GM12878 (cell line): ENCODE measurements around the gene FETUB. TPM values are rescaled to one million over a fixed set of nuclear protein-coding genes. Genes with fewer than 3 reads are reported as not detected.

ENCODE experiments used
- ATAC-seq: fragments of 200-7000 bp; cut with Tn5 transposase; 3 replicates; pipeline ENCODE4 v1.9.1; 2020; ENCODE audit warnings: mild to moderate bottlenecking, moderate library complexity
- BruUV-seq: library from RNA; stranded (reverse); fragments of 400-500 nt; replicated peaks from 2 replicates; lab custom pipeline; 2021; lab: Mats Ljungman, UMichigan
- CTCF ChIA-PET: fragments of 300-600 bp; sonication (Branson Sonifier 250); formaldehyde crosslinking; extraction: SDS; loops from one replicate; lab custom pipeline; 2021; ENCODE audit warnings: inconsistent platforms; lab: Yijun Ruan, JAX
- POLR2A ChIA-PET: fragments of 350-600 bp; formaldehyde crosslinking; extraction: SDS; loops from one replicate; lab custom pipeline; 2021; ENCODE audit warnings: inconsistent platforms; lab: Charles Lee
- RAD21 ChIA-PET: fragments of 300-600 bp; sonication (Branson Sonifier 250); formaldehyde crosslinking; loops from one replicate; lab custom pipeline; 2023; ENCODE audit warnings: antibody characterized with exemption; ENCODE audit not compliant: unreplicated experiment; lab: Charles Lee
- SMC1A ChIA-PET: fragments of 300-600 bp; sonication (Branson Sonifier 250); formaldehyde crosslinking; loops from one replicate; lab custom pipeline; 2023; ENCODE audit not compliant: unreplicated experiment, uncharacterized antibody; lab: Charles Lee
- DNase-seq: peaks from one replicate; pipeline ENCODE4 v3.0.0-alpha.2; 2011; ENCODE audit warnings: low read depth, low spot score
- FAIRE-seq: peaks from 3 replicates; lab custom pipeline; 2011; peaks lifted over from hg19 to GRCh38; lab: Jason Lieb, UNC
- H2AFZ ChIP-seq: 2 replicates; pipeline ENCODE4 v1.6.0; 2011; ENCODE audit warnings: low read depth, low read length, control low read depth; ENCODE audit not compliant: control insufficient read depth
- H3K27ac ChIP-seq: 2 replicates; pipeline ENCODE4 v1.5.1; 2011; ENCODE audit warnings: control low read depth; ENCODE audit not compliant: control insufficient read depth, insufficient read depth
- H3K27me3 ChIP-seq, 2 experiments: replicated peaks in 1 of 2; 2 replicates each; pipeline versions ENCODE4 v1.6.0 to v1.6.1; 2011; ENCODE audit warnings: low read length in 1 of 2; ENCODE audit not compliant: control insufficient read depth in 2 of 2, insufficient read depth in 2 of 2
- H3K36me3 ChIP-seq, 2 experiments: 2 replicates each; pipeline ENCODE4 v1.5.1; 2011; ENCODE audit warnings: low read length in 1 of 2; ENCODE audit not compliant: control insufficient read depth in 2 of 2, insufficient read depth in 2 of 2
- H3K4me1 ChIP-seq: 2 replicates; pipeline ENCODE4 v1.6.1; 2011; ENCODE audit warnings: mild to moderate bottlenecking, low read length, moderate library complexity, mixed read lengths; ENCODE audit not compliant: control insufficient read depth, insufficient read depth
- H3K4me2 ChIP-seq: 2 replicates; pipeline ENCODE4 v1.6.0; 2011; ENCODE audit warnings: control low read depth; ENCODE audit not compliant: control insufficient read depth, insufficient read depth
- H3K4me3 ChIP-seq: fragments of 200-600 bp; sonication (generic); 2 replicates; pipeline ENCODE4 v1.5.1; 2016
- H3K79me2 ChIP-seq: 2 replicates; pipeline ENCODE4 v1.6.0; 2011; ENCODE audit warnings: low read length; ENCODE audit not compliant: control insufficient read depth, insufficient read depth
- H3K9ac ChIP-seq: 2 replicates; pipeline ENCODE4 v1.8.0; 2011; ENCODE audit warnings: low read length, control low read depth, mixed read lengths; ENCODE audit not compliant: control insufficient read depth, insufficient read depth
- H3K9me3 ChIP-seq: replicated peaks from 3 replicates; pipeline ENCODE4 v1.5.1; 2011; ENCODE audit warnings: mild to moderate bottlenecking, low read length; ENCODE audit not compliant: control insufficient read depth, insufficient read depth
- H4K20me1 ChIP-seq: 2 replicates; pipeline ENCODE4 v1.6.0; 2011; ENCODE audit not compliant: control insufficient read depth, insufficient read depth
- CBFB ChIP-seq: IDR thresholded peaks from 2 replicates; pipeline ENCODE4 v1.6.1; 2016; ENCODE audit warnings: antibody characterized with exemption, low read depth
- CHD1 ChIP-seq: IDR thresholded peaks from 2 replicates; pipeline ENCODE4 v1.6.1; 2012; ENCODE audit warnings: low read depth, low read length, improper control_type of control experiment
- CHD4 ChIP-seq: fragments of 200-600 bp; sonication (generic); IDR thresholded peaks from 2 replicates; pipeline ENCODE4 v1.6.1; 2016; ENCODE audit warnings: mild to moderate bottlenecking
- ESRRA ChIP-seq: IDR thresholded peaks from 2 replicates; pipeline ENCODE4 v1.6.1; 2012; ENCODE audit warnings: mild to moderate bottlenecking, low read length, improper control_type of control experiment
- POLR2A ChIP-seq: IDR thresholded peaks from 2 replicates; pipeline ENCODE4 v1.6.1; 2011; ENCODE audit warnings: low read depth, mild to moderate bottlenecking, low read length
- RCOR1 ChIP-seq: conservative IDR thresholded peaks from 2 replicates; pipeline ENCODE4 v1.6.1; 2012; ENCODE audit warnings: low read depth, low read length, improper control_type of control experiment
- SUPT20H ChIP-seq: IDR thresholded peaks from 2 replicates; pipeline ENCODE4 v1.6.1; 2011; ENCODE audit warnings: low read depth, mild to moderate bottlenecking, low read length, moderate library complexity, borderline replicate concordance; ENCODE audit not compliant: control insufficient read depth
- ZNF207 ChIP-seq: fragments of 450-650 bp; IDR thresholded peaks from 2 replicates; pipeline ENCODE4 v1.6.1; 2014; ENCODE audit warnings: antibody characterized with exemption, mild to moderate bottlenecking, borderline replicate concordance
- WGBS: methylation state at CpG from one replicate; pipeline ENCODE4 v1.1.6; 2016; ENCODE audit warnings: low lambda C conversion rate; ENCODE audit not compliant: insufficient replicate concordance, insufficient coverage; ENCODE audit errors: missing lambda C conversion rate; 5-methylcytosine and 5-hydroxymethylcytosine counted together
- in situ Hi-C: fragments of 300-500 bp; cut with MboI; formaldehyde crosslinking; loops from 9 replicates; pipeline ENCODE4 v1.14.3; 2018; ENCODE audit warnings: mixed read lengths
- intact Hi-C: fragments of 100-400 bp; cut with micrococcal nuclease; formaldehyde crosslinking; loops from one replicate; pipeline ENCODE4 v1.14.2; 2022; ENCODE audit not compliant: unreplicated experiment
- polyA plus RNA-seq, 11 experiments: library from polyadenylated mRNA; depleted of rRNA in 4 of 11; unstranded in 6 of 11; stranded (reverse) in 5 of 11; fragments of >200 nt; fragmentation: Nextera tagmentation in 4 of 11; fragmentation: Illumina TruSeq in 1 of 11; extraction: Ambion mirVana in 4 of 11; extraction: Trizol in 1 of 11; gene quantifications; 1 replicate in 1 of 11; 2 replicates in 10 of 11; pipeline versions ENCODE4 v1.2.1 to v1.2.3, GENCODE V29; 2011 to 2016; ENCODE audit warnings: inconsistent platforms in 2 of 11, missing spikeins in 2 of 11, low read depth in 1 of 11
- total RNA-seq, 4 experiments: library from RNA; depleted of rRNA in 3 of 4; stranded (reverse); fragments of >200 nt in 3 of 4; fragmentation: Illumina TruSeq in 1 of 4; extraction: Trizol in 1 of 4; gene quantifications; 2 replicates each; pipeline versions ENCODE4 v1.2.1 to v1.2.3, GENCODE V29; 2013 to 2021
- TF ChIP-seq, protein P1 (sequence below): fragments of 150-350 bp; IDR thresholded peaks from 2 replicates; pipeline ENCODE4 v1.6.1; 2016; ENCODE audit warnings: low read depth, low read length

FETUB gene
- total and polyA plus RNA-seq, 10 of the 15 experiments (the other 5 are each of a cell fraction or from before 2014, with no cell fraction given), result not detected

DNA sequence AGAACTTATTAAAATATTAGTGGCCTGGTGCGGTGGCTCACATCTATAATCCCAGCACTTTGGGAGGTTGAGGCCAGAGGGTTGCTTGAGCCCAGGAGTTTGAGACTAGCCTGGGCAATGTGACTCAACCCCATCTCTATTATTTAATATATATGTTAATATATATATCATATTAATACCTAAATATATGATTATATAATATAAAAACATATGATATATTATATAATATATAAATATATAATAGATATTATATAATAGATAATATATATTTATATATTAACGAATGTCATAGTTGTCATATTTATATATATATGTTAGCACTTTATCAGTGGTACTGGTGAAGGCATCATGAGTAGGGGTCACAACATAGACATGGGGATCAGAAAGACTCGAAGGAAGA lies 30.9 kb downstream of the FETUB start:
- BruUV-seq, result no TSS peak
- TF ChIP-seq, protein P1, sequence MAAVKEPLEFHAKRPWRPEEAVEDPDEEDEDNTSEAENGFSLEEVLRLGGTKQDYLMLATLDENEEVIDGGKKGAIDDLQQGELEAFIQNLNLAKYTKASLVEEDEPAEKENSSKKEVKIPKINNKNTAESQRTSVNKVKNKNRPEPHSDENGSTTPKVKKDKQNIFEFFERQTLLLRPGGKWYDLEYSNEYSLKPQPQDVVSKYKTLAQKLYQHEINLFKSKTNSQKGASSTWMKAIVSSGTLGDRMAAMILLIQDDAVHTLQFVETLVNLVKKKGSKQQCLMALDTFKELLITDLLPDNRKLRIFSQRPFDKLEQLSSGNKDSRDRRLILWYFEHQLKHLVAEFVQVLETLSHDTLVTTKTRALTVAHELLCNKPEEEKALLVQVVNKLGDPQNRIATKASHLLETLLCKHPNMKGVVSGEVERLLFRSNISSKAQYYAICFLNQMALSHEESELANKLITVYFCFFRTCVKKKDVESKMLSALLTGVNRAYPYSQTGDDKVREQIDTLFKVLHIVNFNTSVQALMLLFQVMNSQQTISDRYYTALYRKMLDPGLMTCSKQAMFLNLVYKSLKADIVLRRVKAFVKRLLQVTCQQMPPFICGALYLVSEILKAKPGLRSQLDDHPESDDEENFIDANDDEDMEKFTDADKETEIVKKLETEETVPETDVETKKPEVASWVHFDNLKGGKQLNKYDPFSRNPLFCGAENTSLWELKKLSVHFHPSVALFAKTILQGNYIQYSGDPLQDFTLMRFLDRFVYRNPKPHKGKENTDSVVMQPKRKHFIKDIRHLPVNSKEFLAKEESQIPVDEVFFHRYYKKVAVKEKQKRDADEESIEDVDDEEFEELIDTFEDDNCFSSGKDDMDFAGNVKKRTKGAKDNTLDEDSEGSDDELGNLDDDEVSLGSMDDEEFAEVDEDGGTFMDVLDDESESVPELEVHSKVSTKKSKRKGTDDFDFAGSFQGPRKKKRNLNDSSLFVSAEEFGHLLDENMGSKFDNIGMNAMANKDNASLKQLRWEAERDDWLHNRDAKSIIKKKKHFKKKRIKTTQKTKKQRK, result no peak
- TF ChIP-seq CHD4 (no peak), SUPT20H (no peak), CBFB (no peak), CHD1 (no peak), POLR2A (no peak), ESRRA (no peak), ZNF207 (no peak), RCOR1 (no peak)
- in situ Hi-C loops, result no loop called here

More for the DNA sequence above, 30.9 kb downstream of the FETUB start:
- Histone ChIP-seq H3K9ac (no peak overlapping the region), H3K4me2 (no peak overlapping the region), H3K36me3 (no peaks in the 10 kb centered on the region), H3K79me2 (no peaks in the 10 kb centered on the region), H4K20me1 (no peaks in the 10 kb centered on the region; the same call in 1 of the 2 replicates), H3K4me1 (no peaks in the 10 kb centered on the region), H2AFZ (no peak overlapping the region), H3K4me3 (no peak overlapping the region), H3K9me3 (no peaks in the 10 kb centered on the region), H3K27ac (no peak overlapping the region), H3K27me3 (no peaks in the 10 kb centered on the region; a peak in 1 of 4 replicates)
- WGBS, result 63% methylated on average over 3 of the region's 3 CpGs
- ChIA-PET POLR2A (no interaction called here), CTCF (no interaction called here), SMC1A (no interaction called here), RAD21 (no interaction called here)
- intact Hi-C loops, result no loop called here
- DNase-seq, result no peak
- ATAC-seq, result no peak
- no peak for FAIRE-seq
